Motor neuron (in vitro differentiated cells): ENCODE measurements around the gene DLG1. TPM values are rescaled to one million over a fixed set of nuclear protein-coding genes. Genes with fewer than 3 reads are reported as not detected.

Experiments used
- ATAC-seq, 8 experiments: fragments of 200-7000 bp; cut with Tn5 transposase; replicated peaks in 6 of 8; 2 replicates each; pipeline ENCODE4 v1.8.0; 2021; ENCODE audit warnings: mild to moderate bottlenecking in 8 of 8, moderate library complexity in 8 of 8
- H3K27ac ChIP-seq, 2 donors: fragments of 250-450 bp; sonication (Bioruptor Pico); 2 replicates each; pipeline ENCODE4 v1.9.0; 2021; ENCODE audit warnings: antibody characterized with exemption in 2 of 2, mild to moderate bottlenecking in 2 of 2, moderate library complexity in 1 of 2
- H3K4me1 ChIP-seq, 2 donors: fragments of 250-450 bp; sonication (Bioruptor Pico); replicated peaks in 1 of 2; 2 replicates each; pipeline ENCODE4 v1.6.1; 2021; ENCODE audit warnings: antibody characterized with exemption in 2 of 2, mild to moderate bottlenecking in 2 of 2, moderate library complexity in 1 of 2
- H3K4me3 ChIP-seq, 5 donors: fragments of 250-450 bp; sonication (Bioruptor Pico); 2 replicates each; pipeline ENCODE4 v1.9.0; 2021; ENCODE audit warnings: antibody characterized with exemption in 5 of 5, mild to moderate bottlenecking in 5 of 5, moderate library complexity in 4 of 5
- WGBS, 10 experiments: fragments of 450-650 bp; shearing (Covaris generic); methylation state at CpG; one replicate each; pipeline ENCODE4 v1.0.0; 2022; 5-methylcytosine and 5-hydroxymethylcytosine counted together
- in situ Hi-C, 9 experiments: fragments of 400-800 bp; cut with MboI; loops; one replicate each; pipeline ENCODE4 v1.15.0; 2021; ENCODE audit warnings: low sequenced_read_pairs in 9 of 9, low pct_unique_long_range_greater_than_20kb in 2 of 9; ENCODE audit not compliant: unreplicated experiment in 9 of 9
- total RNA-seq, 8 experiments: library from RNA; unstranded; fragments of 300-600 nt; gene quantifications; 2 replicates each; pipeline versions ENCODE4 v1.2.3 to v1.2.4, GENCODE V29; 2022

The DLG1 gene
- total RNA-seq, 8 experiments from 2014 or later: 20.3 to 109 (median 47.7) TPM

DNA sequence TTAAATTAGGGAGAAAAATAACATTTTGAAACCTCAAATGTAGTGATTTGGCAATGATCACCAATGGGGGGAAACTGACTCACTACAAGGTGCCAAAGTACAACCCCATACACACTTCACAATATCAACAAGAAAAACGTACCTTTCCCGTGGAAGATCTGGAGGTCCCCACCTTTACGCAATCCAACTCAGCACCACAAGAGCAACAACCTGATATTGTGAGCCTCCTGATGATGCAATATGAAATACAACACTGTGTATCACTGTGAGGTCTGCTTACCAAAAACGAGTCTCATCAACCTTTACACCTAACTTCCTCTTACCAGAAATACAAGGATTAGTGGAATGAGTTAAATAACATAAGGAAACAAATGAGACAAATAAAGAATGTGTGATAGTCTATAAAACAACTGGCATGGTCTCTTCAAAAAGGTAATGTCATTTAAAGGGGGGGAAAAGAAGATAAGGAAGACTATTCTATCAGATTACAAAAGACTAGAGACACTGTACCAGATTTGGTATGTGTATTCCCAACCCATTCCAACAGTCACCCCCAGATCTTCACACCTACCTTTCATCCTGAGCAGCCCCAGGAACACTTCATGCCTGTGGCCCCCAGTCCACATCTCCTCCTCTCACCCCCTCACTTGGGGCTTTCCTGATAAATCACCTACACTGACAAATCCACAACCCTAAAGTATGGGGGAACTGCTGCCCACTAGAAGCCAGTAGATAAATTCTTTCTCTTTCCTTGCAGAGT, 27.7 kb downstream of the DLG1 start:
- in situ Hi-C loops: loop anchor here in 6 of 9 experiments (25.0 kb wide), 2 partner anchors 217 to 242 kb away; no protein-coding TSS in a partner anchor
- 59 to 100% (median 89%) methylated on average over 1 to 4 of the region's 4 CpGs; no CpG with 5 or more reads in 3 of the 10 experiments for WGBS, 10 experiments
- Histone ChIP-seq H3K27ac (no peak overlapping the region), H3K4me3 (no peak overlapping the region), H3K4me1 (no peaks in the 10 kb centered on the region)
- ATAC-seq: no peak

- H3K4me3 ChIP-seq: no peak overlapping the region
- 75 to 100% (median 96%) methylated on average over 1 to 3 of the region's 3 CpGs for WGBS, 10 experiments
- no peak for ATAC-seq
- no peaks in the 10 kb centered on the region for H3K4me1 ChIP-seq
- in situ Hi-C loops: loop anchor here in 6 of 9 experiments (25.0 kb wide), 2 partner anchors 218 to 243 kb away; no protein-coding TSS in a partner anchor
- no peak overlapping the region for H3K27ac ChIP-seq
These were observed 29.4 kb downstream of the DLG1 start for GRCh38 chr3:197269024-197269423.

GRCh38 chr3:197268294-197268693, 30.1 kb downstream of the DLG1 start:
- in situ Hi-C loops: loop anchor here in 6 of 9 experiments (25.0 kb wide), 2 partner anchors 219 to 244 kb away; no protein-coding TSS in a partner anchor
- Histone ChIP-seq H3K27ac (no peak overlapping the region), H3K4me3 (no peak overlapping the region), H3K4me1 (no peaks in the 10 kb centered on the region)
- no peak for ATAC-seq
- 30 to 100% (median 80%) methylated on average over 1 to 4 of the region's 4 CpGs for WGBS, 10 experiments

DNA sequence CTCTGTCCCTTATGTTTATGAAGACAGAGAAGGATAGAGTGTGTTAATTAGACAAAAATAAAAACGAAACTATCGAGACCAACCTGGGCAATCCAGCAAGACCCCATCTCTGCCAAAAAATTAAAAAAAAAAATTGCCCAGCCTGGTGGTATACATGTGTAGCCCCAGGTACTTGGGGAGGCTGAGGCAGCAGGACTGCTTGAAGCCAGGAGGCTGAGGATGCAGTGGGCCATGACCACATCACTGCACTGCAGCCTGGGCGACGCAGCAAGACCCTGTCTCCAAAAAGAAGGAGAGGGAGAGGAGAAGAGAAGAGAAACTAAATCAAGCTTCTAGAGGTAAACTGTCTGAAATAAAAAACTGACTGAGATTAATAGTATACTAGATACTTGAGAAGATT, 32.1 kb downstream of the DLG1 start:
- WGBS, 10 experiments: 80 to 100% (median 93%) methylated on average over 2 to 4 of the region's 4 CpGs; no CpG with 5 or more reads in 1 of the 10 experiments
- ATAC-seq: no peak
- H3K4me3 ChIP-seq: no peak overlapping the region
- no peaks in the 10 kb centered on the region for H3K4me1 ChIP-seq
- no peak overlapping the region for H3K27ac ChIP-seq
- in situ Hi-C loops: loop anchor here in 6 of 9 experiments (25.0 kb wide), 2 partner anchors 221 to 246 kb away; no protein-coding TSS in a partner anchor

DNA sequence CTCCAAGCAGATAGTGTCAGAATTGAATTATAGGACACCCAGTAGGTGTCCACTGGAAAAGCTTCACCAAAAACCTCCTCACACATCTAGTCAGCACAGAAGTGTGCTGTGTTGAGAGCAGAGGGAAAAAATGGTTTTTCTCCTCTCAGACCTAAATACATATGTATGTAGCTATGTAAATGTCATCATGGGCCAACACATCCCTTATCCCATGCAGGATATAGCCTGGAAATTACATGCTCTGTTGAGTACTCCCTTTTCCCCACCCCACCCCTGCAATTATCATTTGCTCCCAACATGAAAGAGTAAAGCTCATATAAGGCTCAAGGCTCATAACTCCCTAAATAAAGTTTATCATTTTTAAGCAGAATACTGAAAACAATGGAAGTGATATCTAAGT, 35.7 kb downstream of the DLG1 start:
- Histone ChIP-seq H3K27ac (no peak overlapping the region), H3K4me3 (no peak overlapping the region), H3K4me1 (peaks cover 10 to 17% of the 10 kb centered on the region in 2 donors)
- in situ Hi-C loops: loop anchor here in 6 of 9 experiments (25.0 kb wide), 2 partner anchors 225 to 250 kb away; no protein-coding TSS in a partner anchor
- ATAC-seq: peak in 3 of 8 experiments; percentile 56 to 73 (median 72)

- WGBS, 10 experiments: 100% methylated on average over 1 of the region's 1 CpG; no CpG with 5 or more reads in 8 of the 10 experiments
These were observed 37.3 kb downstream of the DLG1 start for GRCh38 chr3:197261164-197261509.

GRCh38 chr3:197260491-197261163, 37.8 kb downstream of the DLG1 start:
- ATAC-seq: no peak
- 44 to 93% (median 72%) methylated on average over 2 to 4 of the region's 4 CpGs for WGBS, 10 experiments
- in situ Hi-C loops: loop anchor here in 6 of 9 experiments (25.0 kb wide), 2 partner anchors 227 to 252 kb away; no protein-coding TSS in a partner anchor
- Histone ChIP-seq H3K4me3 (no peak overlapping the region), H3K27ac (no peak overlapping the region), H3K4me1 (peaks cover 13 to 20% of the 10 kb centered on the region in 2 donors)

More at GRCh38 chr3:197261164-197261509, 37.3 kb downstream of the DLG1 start:
- Histone ChIP-seq H3K4me1 (peaks cover 13 to 20% of the 10 kb centered on the region in 2 donors), H3K27ac (no peak overlapping the region), H3K4me3 (no peak overlapping the region)
- in situ Hi-C loops: loop anchor here in 6 of 9 experiments (25.0 kb wide), 2 partner anchors 226 to 251 kb away; no protein-coding TSS in a partner anchor
- no peak for ATAC-seq

DNA sequence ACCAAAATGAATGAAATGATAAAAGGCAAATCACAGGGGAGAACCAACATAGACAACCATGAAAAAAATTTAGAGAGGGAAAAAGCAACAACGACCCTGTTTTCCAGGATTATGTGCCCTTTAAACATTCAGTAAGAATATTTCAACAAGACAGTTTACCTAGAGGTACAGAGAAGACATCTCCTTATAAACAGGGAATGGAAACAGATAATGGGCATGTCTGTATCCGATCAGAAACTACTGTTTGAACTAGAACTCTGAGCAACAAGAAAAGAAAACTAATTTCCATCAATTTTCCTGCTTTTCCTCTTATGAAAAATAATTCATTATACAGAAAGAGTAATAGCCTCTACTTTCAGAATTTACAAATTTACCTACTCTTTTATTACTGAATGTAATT, 39.3 kb downstream of the DLG1 start:
- Histone ChIP-seq H3K4me3 (no peak overlapping the region), H3K4me1 (peaks cover 13 to 20% of the 10 kb centered on the region in 2 donors), H3K27ac (no peak overlapping the region)
- in situ Hi-C loops: loop anchor here in 7 of 9 experiments (10.0 to 25.0 kb wide), 3 partner anchors 228 to 256 kb away; no protein-coding TSS in a partner anchor
- 33 to 100% (median 70%) methylated on average over 1 to 2 of the region's 2 CpGs for WGBS, 10 experiments
- no peak for ATAC-seq

- WGBS, 10 experiments: 0 to 90% (median 56%) methylated on average over 1 to 5 of the region's 6 CpGs
- H3K27ac ChIP-seq: no peak overlapping the region
- ATAC-seq: no peak
- peaks cover 13 to 20% of the 10 kb centered on the region in 2 donors for H3K4me1 ChIP-seq
- in situ Hi-C loops: loop anchor here in 7 of 9 experiments (10.0 to 25.0 kb wide), 3 partner anchors 229 to 257 kb away; no protein-coding TSS in a partner anchor
- no peak overlapping the region for H3K4me3 ChIP-seq
These were observed 40.1 kb downstream of the DLG1 start for GRCh38 chr3:197258168-197258755.

GRCh38 chr3:197257711-197258110, 40.7 kb downstream of the DLG1 start:
- 63 to 100% (median 78%) methylated on average over 1 to 5 of the region's 5 CpGs; no CpG with 5 or more reads in 1 of the 10 experiments for WGBS, 10 experiments
- in situ Hi-C loops: loop anchor here in 7 of 9 experiments (10.0 to 25.0 kb wide), 3 partner anchors 230 to 257 kb away; no protein-coding TSS in a partner anchor
- H3K4me1 ChIP-seq: peaks cover 13 to 20% of the 10 kb centered on the region in 2 donors

DNA sequence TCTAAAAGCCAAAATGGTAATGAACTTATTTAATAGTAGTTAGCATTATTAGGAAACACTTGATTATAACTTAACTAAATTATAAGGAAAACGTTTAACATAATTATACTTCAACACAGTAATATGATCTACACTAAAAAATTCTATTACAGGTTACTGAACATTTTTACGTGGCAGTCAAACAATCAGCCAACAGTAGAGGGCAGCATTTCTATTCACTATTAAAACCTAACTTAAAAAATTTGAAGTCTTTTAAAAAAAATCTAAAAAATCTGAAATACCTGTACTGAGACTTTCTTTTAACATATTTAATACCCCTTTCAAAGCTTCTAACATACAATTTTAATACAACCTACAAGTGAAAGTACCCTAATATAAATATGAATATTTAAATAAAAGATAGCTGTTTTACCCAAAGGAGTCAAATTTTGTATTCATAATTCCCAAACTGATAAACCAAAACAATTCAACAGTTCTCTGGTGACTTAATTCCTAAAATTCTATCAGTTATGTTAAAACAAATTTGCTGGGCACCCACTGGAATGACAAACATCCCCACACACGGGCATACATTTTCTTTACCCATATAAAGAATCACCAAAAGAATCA, 41.5 kb downstream of the DLG1 start:
- no peak overlapping the region for H3K27ac ChIP-seq
- in situ Hi-C loops: loop anchor here in 7 of 9 experiments (10.0 to 25.0 kb wide), 3 partner anchors 230 to 258 kb away; no protein-coding TSS in a partner anchor

More at GRCh38 chr3:197257711-197258110, 40.7 kb downstream of the DLG1 start:
- Histone ChIP-seq H3K4me3 (no peak overlapping the region), H3K27ac (no peak overlapping the region)
- no peak for ATAC-seq

DNA sequence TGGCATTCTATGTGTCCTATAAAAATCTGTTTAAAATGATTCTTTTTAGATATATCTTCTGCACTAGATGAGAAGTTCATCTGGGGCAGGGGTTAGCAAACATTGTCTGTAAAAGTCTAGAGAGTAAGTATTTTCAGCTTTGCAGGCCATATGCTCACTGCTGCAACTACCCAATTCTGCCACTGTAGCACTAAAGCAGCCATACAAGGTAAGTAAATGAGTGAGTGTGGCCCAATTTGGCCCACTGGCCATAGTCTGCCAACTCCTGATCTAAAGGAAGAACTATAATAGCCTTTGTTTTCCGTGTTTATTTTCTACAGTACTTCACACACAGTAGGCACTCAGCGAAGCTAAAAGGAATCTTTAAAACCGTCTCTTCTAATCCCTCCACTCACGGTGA, 42.3 kb downstream of the DLG1 start:
- in situ Hi-C loops: loop anchor here in 7 of 9 experiments (10.0 to 25.0 kb wide), 3 partner anchors 231 to 259 kb away; no protein-coding TSS in a partner anchor
- Histone ChIP-seq H3K27ac (no peak overlapping the region), H3K4me3 (no peak overlapping the region), H3K4me1 (peaks cover 13 to 20% of the 10 kb centered on the region in 2 donors)
- ATAC-seq: no peak
- 75 to 100% (median 88%) methylated on average over 1 to 4 of the region's 4 CpGs; no CpG with 5 or more reads in 2 of the 10 experiments for WGBS, 10 experiments

More for the DNA sequence above, 41.5 kb downstream of the DLG1 start:
- ATAC-seq: no peak
- H3K4me1 ChIP-seq: peaks cover 13 to 20% of the 10 kb centered on the region in 2 donors
- H3K4me3 ChIP-seq: no peak overlapping the region
- 2 to 47% (median 24%) methylated on average over 1 to 3 of the region's 3 CpGs for WGBS, 10 experiments
